Nephron progenitor cell (in vitro differentiated cells): ENCODE measurements around the gene DCLK2.

ENCODE experiments used
- DNase-seq: peaks from one replicate; pipeline ENCODE4 v3.0.0; 2021
- H3K27ac Mint-ChIP-seq: 2 replicates; pipeline ENCODE4 v1.8.0; 2021; ENCODE audit warnings: mild to moderate bottlenecking, moderate library complexity, mixed read lengths
- H3K27me3 Mint-ChIP-seq: 2 replicates; pipeline ENCODE4 v1.8.0; 2021; ENCODE audit warnings: mild to moderate bottlenecking, low read depth, mixed read lengths; ENCODE audit not compliant: poor library complexity
- H3K36me3 Mint-ChIP-seq: 2 replicates; pipeline ENCODE4 v1.8.0; 2021; ENCODE audit warnings: low read depth, mixed read lengths
- H3K4me1 Mint-ChIP-seq: 2 replicates; pipeline ENCODE4 v1.8.0; 2021; ENCODE audit warnings: mixed read lengths
- H3K4me3 Mint-ChIP-seq: 2 replicates; pipeline ENCODE4 v1.8.0; 2021; ENCODE audit warnings: mild to moderate bottlenecking, moderate library complexity, mixed read lengths
- H3K9me3 Mint-ChIP-seq: 2 replicates; pipeline ENCODE4 v1.8.0; 2021; ENCODE audit warnings: mild to moderate bottlenecking, moderate library complexity, mixed read lengths
- TF ChIP-seq, protein P1 (sequence below): fragments of 200-600 bp; sonication (generic); IDR thresholded peaks from 2 replicates; pipeline ENCODE4 v1.5.0; 2021; ENCODE audit warnings: antibody characterized with exemption

DCLK2 gene

DNA sequence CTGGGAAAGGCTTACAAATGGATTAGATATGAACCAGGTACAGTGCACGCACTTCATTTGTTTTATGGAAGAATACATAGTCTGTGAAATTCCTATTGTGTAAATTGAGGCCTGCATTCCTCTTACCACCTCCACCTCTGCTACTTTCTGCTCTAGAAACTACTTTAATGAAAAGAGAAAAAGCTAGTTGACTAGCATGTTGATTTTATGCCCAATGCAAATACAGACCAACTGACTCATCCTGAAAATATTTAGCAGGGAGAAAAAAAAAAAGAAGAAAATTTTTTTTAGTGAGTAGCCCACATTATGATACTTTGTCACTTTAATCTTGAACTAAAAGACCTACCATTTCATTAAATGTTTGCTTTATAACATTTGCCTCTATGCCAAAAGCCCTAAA, 41.2 kb downstream of the DCLK2 start:
- Mint-ChIP-seq H3K27ac (no peak overlapping the region), H3K4me1 (peaks cover 14% of the 10 kb centered on the region), H3K9me3 (peaks cover 33% of the 10 kb centered on the region), H3K27me3 (peaks cover 4% of the 10 kb centered on the region), H3K36me3 (peaks cover 19% of the 10 kb centered on the region), H3K4me3 (no peak overlapping the region)
- no peak for DNase-seq
- TF ChIP-seq, protein P1, sequence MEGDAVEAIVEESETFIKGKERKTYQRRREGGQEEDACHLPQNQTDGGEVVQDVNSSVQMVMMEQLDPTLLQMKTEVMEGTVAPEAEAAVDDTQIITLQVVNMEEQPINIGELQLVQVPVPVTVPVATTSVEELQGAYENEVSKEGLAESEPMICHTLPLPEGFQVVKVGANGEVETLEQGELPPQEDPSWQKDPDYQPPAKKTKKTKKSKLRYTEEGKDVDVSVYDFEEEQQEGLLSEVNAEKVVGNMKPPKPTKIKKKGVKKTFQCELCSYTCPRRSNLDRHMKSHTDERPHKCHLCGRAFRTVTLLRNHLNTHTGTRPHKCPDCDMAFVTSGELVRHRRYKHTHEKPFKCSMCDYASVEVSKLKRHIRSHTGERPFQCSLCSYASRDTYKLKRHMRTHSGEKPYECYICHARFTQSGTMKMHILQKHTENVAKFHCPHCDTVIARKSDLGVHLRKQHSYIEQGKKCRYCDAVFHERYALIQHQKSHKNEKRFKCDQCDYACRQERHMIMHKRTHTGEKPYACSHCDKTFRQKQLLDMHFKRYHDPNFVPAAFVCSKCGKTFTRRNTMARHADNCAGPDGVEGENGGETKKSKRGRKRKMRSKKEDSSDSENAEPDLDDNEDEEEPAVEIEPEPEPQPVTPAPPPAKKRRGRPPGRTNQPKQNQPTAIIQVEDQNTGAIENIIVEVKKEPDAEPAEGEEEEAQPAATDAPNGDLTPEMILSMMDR, result no peak

DNA sequence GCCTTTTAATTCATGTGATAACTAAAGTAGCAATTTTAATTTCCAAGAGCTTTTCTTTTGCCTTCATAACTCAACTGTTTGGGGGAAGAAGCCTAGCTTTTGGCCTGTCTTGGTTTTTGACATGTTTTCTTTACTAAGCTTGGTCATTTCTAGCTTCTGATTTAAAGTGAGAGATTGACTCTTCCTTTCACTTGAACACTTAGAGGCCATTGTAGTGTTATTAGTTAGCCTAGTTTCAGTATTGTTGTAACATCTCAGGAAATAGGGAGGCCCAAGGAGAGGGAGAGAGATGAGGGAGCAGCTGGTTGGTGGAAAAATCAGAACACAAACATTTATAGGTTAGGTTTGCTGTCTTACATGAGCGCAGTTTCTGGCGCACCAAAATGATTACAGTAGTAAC, 44.8 kb downstream of the DCLK2 start:
- H3K9me3 Mint-ChIP-seq, result peaks cover 21% of the 10 kb centered on the region
- H3K4me3 Mint-ChIP-seq, result no peak overlapping the region
- H3K4me1 Mint-ChIP-seq, result peaks cover 4% of the 10 kb centered on the region
- peaks cover 6% of the 10 kb centered on the region for H3K27me3 Mint-ChIP-seq
- H3K36me3 Mint-ChIP-seq, result peaks cover 6% of the 10 kb centered on the region
- no peak for DNase-seq
- TF ChIP-seq, protein P1, result no peak
- no peak overlapping the region for H3K27ac Mint-ChIP-seq

DNA sequence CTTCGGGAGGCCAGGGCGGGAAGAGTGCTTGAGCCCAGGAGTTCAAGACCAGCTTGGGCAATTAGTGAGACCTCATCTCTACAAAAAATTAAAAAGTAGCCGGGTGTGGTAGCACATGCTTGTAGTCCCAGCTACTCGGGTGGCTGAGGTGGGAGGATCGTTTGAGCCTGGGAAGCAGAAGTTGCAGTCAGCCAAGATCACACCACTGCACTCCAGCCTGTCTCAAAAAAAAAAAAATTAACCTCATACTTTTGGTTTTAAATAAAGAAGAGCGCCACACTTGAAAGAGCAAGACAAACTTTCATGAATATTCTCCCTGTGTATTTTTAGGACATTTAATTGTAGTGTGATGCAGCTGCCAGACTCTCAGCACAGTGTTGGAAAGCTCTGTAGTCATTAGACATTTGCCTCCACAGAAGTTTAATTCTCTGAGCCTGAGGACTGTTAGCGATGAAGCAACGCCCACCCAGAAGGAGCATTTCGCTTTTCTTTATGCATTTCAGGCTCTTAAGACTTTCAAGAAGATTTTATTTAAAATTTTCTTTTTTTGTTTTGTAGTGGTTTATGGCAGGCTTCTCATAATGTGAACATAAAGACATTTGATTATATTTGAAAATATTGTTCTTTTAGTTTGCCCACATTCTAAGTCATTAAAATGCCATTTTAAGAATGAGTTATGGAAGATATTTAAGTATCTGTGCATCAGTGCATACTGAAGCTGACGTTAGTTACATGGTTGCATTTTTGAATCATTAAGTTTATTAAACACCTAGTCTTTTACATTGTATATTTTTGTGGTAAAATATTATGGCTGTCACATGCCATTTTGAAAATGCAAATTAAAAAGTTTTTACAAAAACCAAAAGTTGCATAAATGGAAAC, 45.8 kb downstream of the DCLK2 start:
- H3K27ac Mint-ChIP-seq, result no peak overlapping the region
- TF ChIP-seq, protein P1, result no peak
- H3K9me3 Mint-ChIP-seq, result peaks cover 21% of the 10 kb centered on the region
- peaks cover 6% of the 10 kb centered on the region for H3K27me3 Mint-ChIP-seq
- peaks cover 4% of the 10 kb centered on the region for H3K4me1 Mint-ChIP-seq
- H3K4me3 Mint-ChIP-seq, result no peak overlapping the region
- peaks cover 6% of the 10 kb centered on the region for H3K36me3 Mint-ChIP-seq
- DNase-seq, result no peak

DNA sequence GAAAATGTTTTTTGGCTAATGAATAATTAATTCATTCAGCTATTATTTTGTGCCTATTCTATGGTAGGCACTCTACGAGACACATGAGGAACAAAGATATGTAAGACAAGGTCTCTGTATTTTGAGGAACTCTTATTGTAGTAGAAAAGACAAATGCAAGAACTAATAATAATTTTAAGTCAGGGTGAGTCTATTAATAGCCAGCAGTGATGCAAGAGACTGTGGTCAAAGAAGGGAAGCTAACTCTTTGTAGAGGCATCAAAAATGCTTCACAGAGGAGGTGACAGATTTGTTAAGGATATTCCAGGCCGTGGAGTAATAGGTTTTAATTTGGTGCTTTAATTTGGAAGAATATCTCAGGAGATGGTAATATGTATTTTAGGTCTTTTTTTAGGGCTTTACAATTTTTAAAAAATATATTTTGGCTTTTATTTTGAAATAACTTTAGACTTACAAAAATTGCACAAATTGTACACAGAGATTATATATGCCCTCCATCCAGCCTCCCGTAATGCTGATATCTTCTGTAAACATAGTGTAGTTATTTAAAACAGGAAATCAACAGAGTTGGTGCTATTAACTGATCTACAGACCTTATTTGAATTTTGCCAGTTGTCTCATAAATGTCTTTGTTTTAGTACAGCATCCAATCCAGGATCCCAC, 48.1 kb downstream of the DCLK2 start:
- Mint-ChIP-seq H3K4me3 (no peak overlapping the region), H3K27me3 (peaks cover 5% of the 10 kb centered on the region), H3K27ac (no peak overlapping the region), H3K36me3 (peaks cover 4% of the 10 kb centered on the region), H3K9me3 (peaks cover 17% of the 10 kb centered on the region), H3K4me1 (peaks cover 4% of the 10 kb centered on the region)
- no peak for DNase-seq
- TF ChIP-seq, protein P1, result no peak

DNA sequence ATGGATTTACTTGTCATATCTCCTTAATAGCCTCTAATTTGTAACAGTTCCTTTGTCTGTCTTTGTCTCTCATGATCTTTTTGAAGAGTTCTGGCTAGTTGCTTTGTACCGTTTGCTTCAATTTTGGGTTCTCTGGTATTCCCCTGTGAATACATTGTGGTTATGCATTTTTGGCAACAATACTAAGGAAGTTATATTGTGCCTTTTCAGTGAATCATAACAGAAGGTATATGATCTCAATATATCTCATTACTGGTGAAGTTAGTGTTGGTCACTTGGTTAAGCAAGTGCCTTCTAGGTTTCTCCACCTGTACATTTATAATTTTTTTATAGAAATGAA, 48.6 kb downstream of the DCLK2 start:
- no peaks in the 10 kb centered on the region for H3K36me3 Mint-ChIP-seq
- no peak overlapping the region for H3K27ac Mint-ChIP-seq
- peaks cover 4% of the 10 kb centered on the region for H3K4me1 Mint-ChIP-seq
- no peak for DNase-seq
- TF ChIP-seq, protein P1, result no peak
- peaks cover 3% of the 10 kb centered on the region for H3K27me3 Mint-ChIP-seq
- peaks cover 12% of the 10 kb centered on the region for H3K9me3 Mint-ChIP-seq
- no peak overlapping the region for H3K4me3 Mint-ChIP-seq
